NCI-H510A (cell line): ENCODE measurements around the gene ZBTB16.

ENCODE experiments used
- DNase-seq: peaks from one replicate; lab custom pipeline; 2025; lab: John Stamatoyannopoulos, UW

The ZBTB16 gene

DNA sequence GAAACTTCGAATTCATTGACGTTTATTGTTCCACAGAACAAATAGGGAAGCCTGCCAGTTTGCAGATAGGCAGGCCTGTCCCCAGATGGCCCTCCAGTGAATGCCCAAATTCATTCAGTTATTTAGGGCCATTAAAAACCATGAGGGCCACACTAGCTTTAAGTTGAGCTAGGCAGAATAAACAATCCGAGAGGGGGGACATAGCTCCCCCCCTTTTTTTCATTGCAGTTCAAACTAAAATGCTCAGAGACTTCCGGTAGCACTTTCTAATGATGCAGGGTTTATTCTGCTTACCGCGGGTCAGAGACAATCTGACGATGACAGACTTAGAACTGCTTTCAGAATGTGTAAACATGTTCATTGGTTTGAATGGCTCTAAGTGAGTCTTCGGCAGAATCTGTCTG is 72.0 kb downstream of the ZBTB16 start:
- no peak for DNase-seq

DNA sequence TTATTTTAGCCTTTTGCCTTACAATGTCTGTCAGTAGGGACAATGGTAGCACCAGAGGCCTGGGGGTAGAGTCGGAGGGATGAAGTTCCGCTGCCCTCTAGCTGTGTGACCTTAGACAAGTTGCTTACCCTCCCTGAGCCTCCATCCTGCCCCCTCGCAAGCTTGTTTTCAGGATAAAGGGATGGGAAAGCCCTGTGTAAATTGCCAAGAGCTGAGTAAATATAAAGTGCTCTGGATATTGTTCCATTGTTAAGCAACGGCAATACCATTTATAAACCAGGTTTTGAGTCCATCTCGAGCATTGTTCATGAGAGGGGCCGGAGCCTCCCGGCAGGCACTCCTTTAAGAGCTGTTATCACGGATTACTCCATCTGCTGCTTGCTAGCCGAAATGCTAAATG is 72.9 kb downstream of the ZBTB16 start:
- no peak for DNase-seq

DNA sequence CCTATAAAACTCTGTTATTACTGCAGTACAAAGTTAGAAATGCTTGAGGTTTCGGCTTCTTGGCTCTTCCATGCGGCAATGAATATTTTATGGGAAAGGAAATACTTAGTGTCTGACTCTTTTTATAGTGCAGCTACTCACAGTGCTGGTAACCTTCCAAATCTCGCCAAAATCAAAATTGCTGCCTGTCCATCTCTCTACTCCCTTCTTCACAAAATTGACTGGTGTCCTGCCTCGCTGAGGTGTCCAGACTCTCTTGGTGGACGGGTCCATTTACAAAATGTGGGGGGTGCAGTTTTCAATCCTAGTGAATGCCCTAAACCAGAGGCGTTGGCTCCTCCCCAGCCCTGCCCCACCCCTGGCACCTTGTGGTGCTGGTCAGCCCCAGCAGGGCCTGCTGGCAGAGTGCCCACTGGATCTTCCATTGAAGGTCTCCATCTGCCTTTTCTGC is 73.5 kb downstream of the ZBTB16 start:
- DNase-seq: no peak

DNA sequence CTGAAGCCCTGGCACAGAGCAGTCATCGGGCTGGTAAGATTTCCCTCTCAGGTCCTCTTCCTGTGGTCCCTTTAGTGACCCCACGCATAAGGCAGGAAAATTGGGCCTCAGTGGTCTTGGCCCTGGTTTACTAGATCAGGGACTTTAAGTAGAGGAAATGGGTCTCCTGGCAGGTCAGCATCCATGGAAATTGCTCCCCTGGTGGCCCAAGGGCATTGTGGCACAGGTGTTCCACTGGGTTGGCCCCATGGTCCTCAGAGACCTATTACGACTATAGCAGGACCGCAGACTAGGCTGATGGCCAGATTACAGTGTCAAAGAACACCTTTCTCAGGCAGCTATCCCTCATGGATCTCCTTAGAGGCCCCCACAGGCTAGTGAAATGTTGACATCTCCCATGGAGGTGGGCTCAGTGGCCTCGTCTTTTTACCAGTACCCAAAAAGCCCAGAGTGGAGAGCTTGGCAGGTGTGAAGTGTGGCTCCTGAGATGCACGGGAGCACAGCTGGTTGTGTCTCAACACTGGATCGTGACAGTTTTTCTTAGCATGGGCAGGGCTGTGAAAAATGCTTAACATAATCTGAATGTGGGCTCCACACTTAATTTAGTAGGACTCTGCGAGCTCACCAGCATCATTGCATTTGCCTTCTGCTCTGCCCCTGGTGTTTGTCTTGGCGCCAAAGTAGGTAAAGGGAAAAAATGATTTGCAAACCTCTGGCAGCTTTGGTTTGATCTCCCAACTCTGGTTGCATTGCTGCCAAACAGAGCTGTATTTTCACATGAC is 74.2 kb downstream of the ZBTB16 start:
- DNase-seq: no peak

DNA sequence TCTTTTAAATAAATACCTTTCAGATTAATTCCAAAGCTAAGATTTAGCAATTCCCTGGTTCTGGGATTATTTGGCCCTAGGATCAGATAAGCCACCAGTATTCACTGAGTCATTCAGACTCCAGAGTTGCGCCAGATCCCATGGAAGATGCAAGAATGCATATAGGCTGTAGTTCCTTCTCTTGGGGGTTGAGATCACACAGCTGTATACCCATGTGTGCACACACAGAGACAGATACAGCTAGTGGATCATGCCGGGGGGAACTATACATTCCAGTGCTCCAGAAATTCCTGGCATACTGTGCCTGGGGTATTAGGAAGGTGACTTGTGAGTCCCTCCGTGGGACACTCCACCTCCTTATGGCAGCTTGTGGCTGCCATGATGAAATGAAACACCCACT is 75.4 kb downstream of the ZBTB16 start:
- DNase-seq: no peak

DNA sequence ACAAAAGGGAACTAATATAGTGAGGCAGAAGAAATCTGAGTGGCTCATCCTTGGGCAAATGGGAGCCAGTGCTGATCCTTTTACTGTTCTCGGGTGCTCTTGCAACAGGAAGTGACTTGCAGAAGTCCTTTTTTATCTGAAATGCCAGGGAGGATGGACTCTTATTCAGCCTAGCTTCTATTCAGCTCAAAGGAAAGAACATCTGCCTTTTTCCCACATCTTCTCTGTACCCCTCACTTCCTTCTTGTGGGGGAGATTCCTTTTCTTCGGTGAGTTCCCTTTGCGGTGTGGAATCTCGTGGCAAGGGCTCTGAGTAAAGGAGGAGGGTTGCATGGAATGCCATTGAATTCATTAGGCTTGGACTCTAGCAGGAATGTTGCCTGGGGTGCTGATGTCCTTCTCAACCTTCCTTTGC is 76.2 kb downstream of the ZBTB16 start:
- DNase-seq: no peak

DNA sequence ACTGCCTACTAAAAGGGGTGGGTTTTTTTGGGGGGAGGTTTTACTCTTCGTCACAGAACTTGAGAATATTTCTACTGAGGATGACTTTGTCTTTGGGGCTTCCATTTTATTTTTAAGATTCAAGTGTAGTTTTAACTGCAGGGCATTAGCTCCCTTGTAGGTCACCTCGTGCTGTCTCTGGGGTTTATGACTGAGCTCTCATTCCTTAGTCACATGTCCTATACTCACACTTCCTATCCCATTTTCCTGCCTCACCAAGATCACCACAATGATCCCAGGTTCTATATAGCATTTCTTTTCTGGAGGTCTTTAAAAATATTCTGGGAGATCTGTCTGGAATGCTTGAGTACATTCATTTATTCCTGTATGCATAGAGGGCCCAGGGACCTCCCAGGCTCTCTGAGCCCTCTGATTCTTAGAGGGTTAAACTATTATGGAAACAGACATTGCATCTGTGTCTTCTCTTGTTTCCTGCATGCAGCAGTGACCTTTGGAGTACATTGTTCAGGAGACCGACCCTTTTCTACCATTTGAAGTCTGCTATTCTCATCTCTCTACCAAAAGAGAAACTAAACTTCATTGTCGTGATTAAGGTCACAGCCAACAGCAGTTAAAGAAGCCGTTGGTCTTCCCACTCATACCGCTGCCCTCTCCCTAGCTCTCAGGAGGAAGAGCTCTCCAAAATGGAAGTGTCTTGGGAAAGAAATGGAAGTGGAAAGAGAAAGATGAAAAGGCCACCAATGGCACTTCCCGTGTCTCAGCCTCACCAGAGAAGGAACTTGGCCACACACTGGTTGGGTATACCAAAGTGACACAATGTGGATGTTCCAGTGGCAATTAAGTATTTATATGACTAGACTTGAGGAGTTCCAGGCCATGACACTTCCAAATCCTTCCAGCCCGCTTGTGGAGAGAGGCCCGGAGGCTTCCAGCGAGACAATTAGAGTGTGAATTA is 77.5 kb downstream of the ZBTB16 start:
- no peak for DNase-seq

DNA sequence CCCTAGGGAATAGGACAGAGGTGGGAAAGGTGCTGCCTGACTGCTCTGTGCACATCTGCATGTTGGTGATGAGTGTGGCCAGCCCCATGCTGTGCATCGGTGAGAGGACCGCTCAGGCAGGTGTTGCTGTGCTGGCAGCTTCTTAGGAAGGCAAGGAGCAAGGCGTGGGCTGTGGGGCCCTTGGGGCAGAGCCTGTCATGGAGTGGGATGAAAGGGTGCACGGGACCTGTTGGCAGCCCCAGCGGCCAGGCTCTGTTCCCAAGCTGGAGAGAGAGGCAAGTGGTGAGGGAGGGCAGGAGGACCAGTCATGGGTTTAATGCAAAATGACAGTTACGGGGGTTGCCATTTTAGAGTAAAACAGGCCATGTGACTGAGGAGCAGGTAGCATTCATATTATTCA is 78.3 kb downstream of the ZBTB16 start:
- DNase-seq: no peak

DNA sequence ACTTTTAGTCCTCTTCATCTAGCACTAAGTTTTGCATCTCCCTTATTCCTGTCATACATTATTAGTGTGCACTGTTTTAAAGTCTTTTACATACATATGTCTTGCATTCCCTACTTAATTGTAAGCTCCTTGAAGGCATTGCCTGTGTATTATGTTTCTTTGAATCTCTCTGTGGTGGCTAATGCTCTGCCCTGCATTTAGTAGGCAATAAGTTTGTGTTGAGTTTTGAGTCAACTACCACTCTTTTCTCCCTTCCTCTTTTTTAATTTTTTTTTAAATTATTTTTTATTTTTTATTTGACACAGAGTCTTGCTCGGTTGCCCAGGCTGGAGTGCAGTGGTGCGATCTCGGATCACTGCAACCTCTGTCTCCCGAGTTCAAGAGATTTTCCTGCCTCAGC is 78.9 kb downstream of the ZBTB16 start:
- DNase-seq: no peak

DNA sequence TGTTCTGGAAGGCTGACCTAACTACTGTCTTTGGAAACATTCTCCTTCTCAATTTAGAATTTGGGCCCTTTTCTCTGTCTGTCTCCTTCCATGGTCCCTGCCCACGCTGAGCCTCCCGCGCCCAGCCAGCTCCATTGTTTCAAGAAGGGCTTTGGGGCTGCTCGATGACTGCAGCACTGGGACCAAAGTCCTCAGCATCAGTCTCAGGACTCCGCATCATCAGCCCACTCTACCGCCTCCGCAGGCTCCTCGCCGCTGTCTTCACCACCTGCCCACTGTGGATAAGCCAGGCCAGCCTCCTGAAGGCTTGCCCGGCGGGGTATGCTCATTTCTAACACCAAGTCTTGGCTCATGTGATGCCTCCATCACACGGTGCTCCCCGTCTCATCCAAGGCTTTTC is 81.3 kb downstream of the ZBTB16 start:
- no peak for DNase-seq

DNA sequence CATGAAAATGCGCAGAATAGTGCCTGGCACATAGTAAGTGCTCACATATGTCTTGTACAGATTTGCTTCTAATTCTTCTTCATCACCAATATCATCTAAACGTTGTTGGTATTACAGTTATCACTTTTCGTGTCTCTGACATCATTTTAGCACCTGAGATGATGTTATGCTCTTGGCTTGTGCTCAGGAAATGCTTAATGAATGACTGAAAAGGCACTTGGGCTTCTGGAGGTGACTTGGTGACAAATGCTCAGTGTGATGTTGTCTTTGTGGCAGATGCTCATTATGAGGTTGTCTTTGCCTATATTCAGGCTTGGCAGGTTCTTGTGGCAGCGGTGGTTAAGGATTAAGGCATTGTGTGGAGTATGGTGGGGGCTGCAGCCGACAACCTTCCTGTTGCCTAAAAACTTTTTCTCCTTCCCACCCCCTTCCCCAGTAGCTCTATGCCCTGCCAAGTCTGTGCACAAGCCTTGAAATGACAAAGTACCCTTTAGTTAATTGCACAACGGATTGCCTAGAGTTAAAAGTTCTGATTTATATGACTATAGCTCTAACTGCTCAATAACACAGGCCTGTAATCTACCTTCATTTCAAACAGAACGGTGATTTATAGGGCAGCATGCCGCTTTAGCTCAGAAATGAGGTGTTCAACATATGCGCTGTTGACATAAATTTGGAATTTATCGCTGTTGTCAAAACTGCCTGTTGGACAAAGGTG is 82.5 kb downstream of the ZBTB16 start:
- no peak for DNase-seq

DNA sequence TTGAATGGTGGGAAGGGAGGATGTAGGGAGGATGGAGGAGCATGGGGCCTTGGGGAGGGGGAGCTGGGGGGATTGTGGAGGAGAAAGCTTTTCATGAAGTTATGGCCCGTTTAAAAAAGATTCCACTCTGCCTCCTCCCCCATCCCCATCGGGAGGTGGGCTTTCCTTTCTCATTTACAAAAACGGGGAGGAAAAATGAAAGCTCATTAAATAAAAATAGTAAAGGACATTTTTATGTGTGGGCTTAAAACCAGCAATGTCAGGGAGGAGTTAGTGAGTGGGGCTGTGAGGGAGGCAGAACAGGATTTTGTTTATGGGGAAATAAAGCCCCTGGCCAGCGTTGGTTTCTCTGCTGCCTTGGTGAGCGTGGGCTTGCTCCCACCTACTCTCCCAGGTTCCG is 83.2 kb downstream of the ZBTB16 start:
- DNase-seq: no peak

DNA sequence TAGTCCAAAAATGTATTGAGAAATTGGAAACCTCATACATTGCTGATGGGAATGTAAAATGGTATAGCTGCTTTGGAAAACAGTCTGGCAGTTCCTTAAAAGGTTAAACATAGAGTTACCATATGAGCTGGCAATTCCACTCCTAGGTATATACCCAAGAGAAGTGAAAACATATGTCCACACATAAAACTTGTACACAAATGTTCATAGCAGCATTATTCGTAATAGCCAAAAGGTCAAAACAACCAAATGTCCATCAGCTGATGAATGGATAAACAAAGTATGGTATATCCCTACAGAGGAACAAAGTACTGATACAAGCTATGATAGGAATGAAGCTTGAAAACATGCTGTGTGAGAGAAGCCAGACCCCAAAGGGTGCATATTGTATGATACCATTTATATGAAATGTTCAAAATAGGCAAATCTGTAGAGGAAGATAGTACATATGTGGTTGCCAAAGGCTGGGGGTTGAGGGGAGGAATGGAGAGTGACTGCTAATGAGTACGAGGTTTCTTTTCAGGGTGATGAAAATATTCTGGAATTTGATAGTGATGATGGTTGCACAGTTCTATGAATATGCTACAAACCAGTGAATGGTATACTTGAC is 85.8 kb downstream of the ZBTB16 start:
- no peak for DNase-seq

DNA sequence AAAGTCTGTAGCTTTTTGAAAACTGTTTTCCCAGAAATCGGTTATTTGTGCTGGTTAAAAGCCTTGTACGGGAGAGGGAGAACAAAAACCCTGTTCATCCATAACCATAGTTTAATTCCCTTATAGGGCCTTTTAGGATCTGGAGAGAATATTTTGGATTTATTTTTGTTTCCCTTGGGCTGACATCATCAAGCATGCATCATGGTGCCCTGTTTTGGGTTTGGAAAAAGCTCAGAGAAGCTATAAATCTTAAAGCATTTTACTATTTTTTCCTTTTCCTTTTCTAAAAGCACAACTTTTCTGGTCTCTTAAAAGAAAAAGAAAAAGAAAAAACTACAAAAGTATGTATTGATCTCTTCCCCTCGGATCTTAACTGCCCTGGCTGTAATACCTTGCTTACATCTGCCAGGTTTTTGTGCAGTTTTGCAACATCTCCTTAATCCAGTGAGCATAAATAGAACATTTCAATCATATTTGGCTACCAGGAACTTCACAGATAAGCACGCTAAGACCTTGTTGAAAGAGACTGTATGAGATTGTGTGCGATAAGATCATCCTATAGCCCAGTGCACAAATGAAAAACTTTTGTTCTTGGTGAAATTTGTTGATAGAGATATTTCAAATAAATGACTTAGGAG is 88.0 kb downstream of the ZBTB16 start:
- no peak for DNase-seq

DNA sequence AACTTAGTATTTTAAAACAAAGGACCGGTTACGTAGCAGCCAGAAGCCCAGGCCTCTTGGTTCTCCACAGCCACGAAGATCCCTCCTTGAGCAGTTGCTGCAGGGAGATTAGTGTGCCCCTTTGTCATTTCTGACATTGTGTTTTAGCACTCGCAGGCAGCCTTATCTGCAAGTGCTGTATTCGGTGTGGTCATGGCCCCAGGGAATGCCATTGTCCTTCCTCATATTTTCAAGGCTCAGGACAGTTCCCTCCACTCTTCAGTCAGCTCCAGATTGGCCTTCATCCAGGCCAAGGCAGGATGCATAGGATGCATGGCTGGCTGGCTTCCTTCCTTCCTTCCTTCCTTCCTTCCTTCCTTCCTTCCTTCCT is 88.5 kb downstream of the ZBTB16 start:
- no peak for DNase-seq

DNA sequence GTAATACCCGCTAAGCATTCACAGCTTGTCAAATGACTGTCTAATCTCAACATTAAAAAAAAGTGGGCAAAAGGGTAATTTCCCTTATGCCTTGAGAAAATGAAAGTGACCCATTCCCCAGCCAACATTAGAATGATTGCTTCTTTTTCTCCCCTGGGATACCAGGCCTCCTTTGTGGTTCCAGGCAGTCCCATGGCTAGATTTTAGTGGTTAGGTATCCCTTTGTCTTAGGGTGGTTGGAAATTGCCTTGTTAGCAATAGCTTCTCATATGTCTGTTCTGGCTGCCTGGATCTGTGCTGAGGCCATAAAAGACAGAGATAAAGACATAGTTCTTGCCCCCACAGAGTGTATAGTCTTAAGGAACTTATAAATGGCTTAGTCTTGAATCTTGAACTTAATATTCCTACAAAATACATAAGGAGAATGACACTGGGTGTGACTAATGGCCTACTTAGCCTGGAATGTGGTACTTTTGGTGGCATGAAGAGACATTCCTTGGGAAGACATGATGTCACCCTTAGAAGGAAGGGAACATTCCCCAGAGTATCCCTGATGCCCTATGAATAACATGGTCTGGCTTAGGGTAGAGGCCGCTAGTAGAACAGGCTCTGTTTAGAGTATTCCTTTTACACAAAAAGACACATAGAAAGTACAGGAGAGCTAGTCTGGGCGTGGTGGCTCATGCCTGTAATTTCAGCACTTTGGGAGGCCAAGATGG is 90.3 kb downstream of the ZBTB16 start:
- no peak for DNase-seq

DNA sequence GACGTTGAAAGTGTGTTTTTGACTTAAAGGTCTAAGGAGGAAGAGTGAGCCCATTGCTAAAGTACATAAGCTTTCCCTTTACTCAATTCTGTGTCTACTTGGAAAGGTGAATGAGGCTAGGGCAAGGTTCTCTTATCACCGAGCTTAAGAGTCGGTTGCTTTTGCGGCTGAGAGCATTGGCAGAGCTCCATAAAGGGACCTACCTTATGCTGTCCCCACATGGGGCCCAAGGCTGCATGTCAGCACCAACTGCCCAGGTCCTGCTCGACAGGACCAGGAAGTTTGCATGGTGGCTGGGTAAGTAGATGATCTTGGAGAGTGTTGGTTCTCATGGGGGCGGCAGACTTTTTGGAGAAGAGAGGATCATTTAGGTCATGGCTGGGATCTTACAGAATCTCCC is 91.2 kb downstream of the ZBTB16 start:
- no peak for DNase-seq

DNA sequence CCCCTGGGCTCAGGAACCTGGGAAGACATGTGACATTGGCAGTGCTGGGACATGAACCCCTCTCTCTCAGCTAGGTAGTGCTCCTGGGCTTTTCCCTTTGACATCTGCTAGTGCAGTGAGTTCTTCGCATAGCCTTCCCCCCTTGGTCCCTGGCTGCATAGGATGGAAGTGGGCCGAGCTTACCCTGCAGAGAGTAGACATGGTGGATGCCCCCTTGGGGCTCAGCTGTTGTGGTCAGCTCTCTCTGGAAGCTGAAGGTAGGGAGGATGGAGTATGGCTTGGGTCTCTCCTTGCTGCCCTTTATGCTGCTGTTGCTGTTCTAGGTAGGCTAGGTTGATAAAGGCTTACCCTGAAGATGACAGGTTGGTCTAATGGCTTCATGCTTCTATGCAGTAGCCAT is 92.1 kb downstream of the ZBTB16 start:
- no peak for DNase-seq

DNA sequence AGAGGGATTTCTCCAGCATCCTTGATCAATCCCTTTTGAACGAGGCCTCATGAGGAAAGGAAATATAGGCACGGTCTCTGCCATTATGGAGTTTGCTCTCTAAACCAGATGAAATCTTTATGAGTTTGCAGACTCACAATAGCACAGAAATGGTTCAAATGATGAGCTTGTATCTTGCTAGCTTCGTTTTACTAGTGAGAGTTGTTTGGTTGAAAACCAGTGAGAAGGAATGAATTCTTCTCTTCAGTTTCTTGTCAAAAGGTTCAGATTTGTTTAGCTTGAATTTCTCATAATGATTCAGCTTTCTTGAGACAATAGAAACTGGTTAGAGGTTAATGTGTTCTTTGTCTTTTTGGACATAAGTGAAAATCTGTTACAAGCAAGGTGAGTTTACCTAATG is 92.7 kb downstream of the ZBTB16 start:
- DNase-seq: no peak

DNA sequence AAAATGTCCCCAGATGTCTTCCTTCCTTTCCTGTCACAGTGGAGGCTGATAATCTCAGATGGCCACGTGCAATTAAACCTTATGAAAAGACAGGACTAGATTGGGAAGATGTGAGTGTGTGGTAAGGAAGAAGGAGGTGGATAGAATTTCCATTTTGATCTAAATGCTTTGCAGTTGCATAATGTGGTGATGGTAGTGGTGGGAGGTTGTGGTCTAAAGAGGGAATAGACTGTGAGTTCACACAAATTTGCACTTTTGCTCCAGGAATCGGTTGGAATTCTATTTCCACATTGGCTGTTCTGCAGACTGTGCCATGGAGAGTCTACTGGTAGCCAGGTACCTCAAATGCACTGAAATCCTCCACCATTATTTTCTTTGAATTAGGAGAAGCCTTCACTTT is 93.3 kb downstream of the ZBTB16 start:
- no peak for DNase-seq

DNA sequence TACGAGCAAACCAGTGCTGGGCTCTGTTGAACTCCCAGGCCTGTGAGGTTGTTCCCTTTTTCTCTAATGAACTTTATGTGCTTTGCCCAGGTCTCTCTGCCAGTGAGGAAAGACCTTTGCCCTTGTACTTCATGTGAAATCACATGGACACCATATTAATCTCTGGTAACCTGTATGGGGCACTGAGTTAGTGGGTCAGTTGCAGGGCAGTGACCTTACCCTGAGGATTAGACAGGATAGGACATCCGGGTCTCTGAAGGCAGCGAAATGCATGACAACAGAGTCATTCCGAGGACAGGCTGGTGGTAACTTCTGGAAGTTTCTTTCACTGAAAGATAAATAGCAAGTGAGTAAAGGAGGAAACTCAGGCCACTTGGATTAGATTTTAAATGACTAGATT is 93.7 kb downstream of the ZBTB16 start:
- DNase-seq: no peak
